WTC11 (cell line): ENCODE results near the gene C2orf49. TPM values are rescaled to one million over a fixed set of nuclear protein-coding genes. Genes with fewer than 3 reads are reported as not detected.

Experiments
- CBFB ChIP-seq: sonication (generic); formaldehyde crosslinking; IDR thresholded peaks from 2 replicates; pipeline ENCODE4 v1.8.1; 2022; ENCODE audit warnings: mild to moderate bottlenecking, low read depth, missing genetic modification reagents
- GABPB1 ChIP-seq: sonication (generic); formaldehyde crosslinking; IDR thresholded peaks from 2 replicates; pipeline ENCODE4 v1.8.1; 2023; ENCODE audit warnings: mild to moderate bottlenecking, missing genetic modification reagents
- NFATC4 ChIP-seq: fragments of 250-450 bp; sonication (Bioruptor Pico); IDR thresholded peaks from 2 replicates; pipeline ENCODE4 v1.9.0; 2021; ENCODE audit warnings: mild to moderate bottlenecking
- NR1H2 ChIP-seq: sonication (generic); formaldehyde crosslinking; IDR thresholded peaks from 2 replicates; pipeline ENCODE4 v1.9.0; 2021; ENCODE audit warnings: mild to moderate bottlenecking, moderate library complexity, missing genetic modification reagents
- PRRX2 ChIP-seq: fragments of 250-450 bp; sonication (Bioruptor Pico); IDR thresholded peaks from 2 replicates; pipeline ENCODE4 v1.8.0; 2021; ENCODE audit warnings: mild to moderate bottlenecking
- RORB ChIP-seq: fragments of 250-450 bp; sonication (Bioruptor Pico); IDR thresholded peaks from 2 replicates; pipeline ENCODE4 v1.9.0; 2021; ENCODE audit warnings: mild to moderate bottlenecking
- ZNF416 ChIP-seq: fragments of 250-450 bp; sonication (Bioruptor Pico); IDR thresholded peaks from 2 replicates; pipeline ENCODE4 v1.9.0; 2021; ENCODE audit warnings: mild to moderate bottlenecking, inconsistent platforms
- total RNA-seq: library from RNA; stranded (reverse); gene quantifications from 3 replicates; pipeline ENCODE4 v1.2.3, GENCODE V29; 2021
- TF ChIP-seq, protein P1 (sequence below): sonication (generic); formaldehyde crosslinking; IDR thresholded peaks from 2 replicates; pipeline ENCODE4 v1.8.0; 2023; ENCODE audit warnings: missing genetic modification reagents
- TF ChIP-seq, protein P2 (sequence below): sonication (generic); formaldehyde crosslinking; IDR thresholded peaks from 2 replicates; pipeline ENCODE4 v1.8.1; 2023; ENCODE audit warnings: mild to moderate bottlenecking, moderate library complexity, missing genetic modification reagents
- TF ChIP-seq, protein P3 (sequence below): fragments of 200-600 bp; IDR thresholded peaks from 2 replicates; pipeline ENCODE4 v1.8.0; 2022; ENCODE audit warnings: antibody characterized with exemption
- TF ChIP-seq, protein P4 (sequence below): sonication (generic); formaldehyde crosslinking; IDR thresholded peaks from 2 replicates; pipeline ENCODE4 v1.8.0; 2022; ENCODE audit warnings: mild to moderate bottlenecking, missing genetic modification reagents
- TF ChIP-seq, protein P5 (sequence below): sonication (generic); formaldehyde crosslinking; IDR thresholded peaks from 2 replicates; pipeline ENCODE4 v1.8.1; 2023; ENCODE audit warnings: mild to moderate bottlenecking, missing genetic modification reagents
- TF ChIP-seq, protein P6 (sequence below): sonication (generic); formaldehyde crosslinking; IDR thresholded peaks from 2 replicates; pipeline ENCODE4 v1.8.1; 2022; ENCODE audit warnings: mild to moderate bottlenecking, missing genetic modification reagents, moderate library complexity, borderline replicate concordance
- TF ChIP-seq, protein P7 (sequence below): fragments of 250-450 bp; sonication (Bioruptor Pico); IDR thresholded peaks from 2 replicates; pipeline ENCODE4 v1.8.0; 2021; ENCODE audit warnings: mild to moderate bottlenecking
- TF ChIP-seq, protein P8 (sequence below): fragments of 250-450 bp; sonication (Bioruptor Pico); IDR thresholded peaks from 2 replicates; pipeline ENCODE4 v1.9.0; 2021; ENCODE audit warnings: mild to moderate bottlenecking
- TF ChIP-seq, protein P9 (sequence below): sonication (generic); formaldehyde crosslinking; IDR thresholded peaks from 2 replicates; pipeline ENCODE4 v1.8.1; 2022; ENCODE audit warnings: low read depth, mild to moderate bottlenecking, moderate library complexity, missing genetic modification reagents, borderline replicate concordance
- TF ChIP-seq, protein P10 (sequence below): fragments of 250-450 bp; sonication (Bioruptor Pico); IDR thresholded peaks from 2 replicates; pipeline ENCODE4 v1.9.0; 2021; ENCODE audit warnings: mild to moderate bottlenecking, borderline replicate concordance
- TF ChIP-seq, protein P11 (sequence below): sonication (generic); formaldehyde crosslinking; IDR thresholded peaks from 2 replicates; pipeline ENCODE4 v1.8.0; 2023; ENCODE audit warnings: mild to moderate bottlenecking, missing genetic modification reagents

Gene C2orf49
- total RNA-seq, 1 experiment from 2014 or later, result 15.9 TPM

DNA sequence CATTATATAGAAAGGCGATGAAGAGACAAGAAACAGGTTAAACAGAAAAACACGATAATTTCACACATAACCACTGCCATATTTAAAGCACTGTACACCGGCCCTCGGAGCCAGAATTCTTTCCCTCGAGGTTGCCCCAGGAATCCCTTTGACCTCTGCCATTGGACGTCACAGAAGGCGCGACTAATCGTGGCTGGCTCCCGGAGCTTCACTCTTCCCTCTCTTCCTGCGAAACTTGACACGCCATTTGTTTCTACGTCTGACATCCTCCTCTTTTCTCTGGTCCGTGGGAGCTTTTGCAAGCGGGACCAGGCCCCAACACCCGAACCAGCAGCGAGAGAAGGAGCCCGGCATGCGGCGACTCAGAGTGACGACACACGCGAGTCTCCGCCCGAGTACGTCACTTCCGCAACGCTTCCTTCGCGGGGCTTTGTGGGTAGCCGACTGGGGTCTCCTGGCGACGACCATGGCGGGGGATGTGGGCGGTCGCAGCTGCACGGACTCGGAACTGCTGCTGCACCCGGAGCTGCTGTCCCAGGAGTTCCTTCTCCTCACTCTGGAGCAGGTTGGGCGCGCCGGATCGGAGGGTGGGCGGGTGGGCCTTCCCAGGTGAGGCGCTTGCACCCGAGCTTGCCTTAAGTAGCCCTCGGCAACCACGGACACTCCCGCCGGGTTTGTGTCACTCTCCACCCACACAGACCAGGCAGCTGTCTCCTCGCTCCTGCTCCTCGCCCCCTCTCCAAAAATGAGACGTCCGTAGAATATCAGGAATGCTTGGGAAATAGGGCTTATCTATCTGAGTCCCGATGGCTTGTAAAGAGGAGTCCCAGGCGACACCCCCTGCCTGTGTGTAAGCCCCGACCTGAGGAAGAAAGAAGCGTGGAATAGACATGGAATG is at the start of gene C2orf49 (continued):
- TF ChIP-seq, protein P1, sequence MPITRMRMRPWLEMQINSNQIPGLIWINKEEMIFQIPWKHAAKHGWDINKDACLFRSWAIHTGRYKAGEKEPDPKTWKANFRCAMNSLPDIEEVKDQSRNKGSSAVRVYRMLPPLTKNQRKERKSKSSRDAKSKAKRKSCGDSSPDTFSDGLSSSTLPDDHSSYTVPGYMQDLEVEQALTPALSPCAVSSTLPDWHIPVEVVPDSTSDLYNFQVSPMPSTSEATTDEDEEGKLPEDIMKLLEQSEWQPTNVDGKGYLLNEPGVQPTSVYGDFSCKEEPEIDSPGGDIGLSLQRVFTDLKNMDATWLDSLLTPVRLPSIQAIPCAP, result no peak
- TF ChIP-seq, protein P2, sequence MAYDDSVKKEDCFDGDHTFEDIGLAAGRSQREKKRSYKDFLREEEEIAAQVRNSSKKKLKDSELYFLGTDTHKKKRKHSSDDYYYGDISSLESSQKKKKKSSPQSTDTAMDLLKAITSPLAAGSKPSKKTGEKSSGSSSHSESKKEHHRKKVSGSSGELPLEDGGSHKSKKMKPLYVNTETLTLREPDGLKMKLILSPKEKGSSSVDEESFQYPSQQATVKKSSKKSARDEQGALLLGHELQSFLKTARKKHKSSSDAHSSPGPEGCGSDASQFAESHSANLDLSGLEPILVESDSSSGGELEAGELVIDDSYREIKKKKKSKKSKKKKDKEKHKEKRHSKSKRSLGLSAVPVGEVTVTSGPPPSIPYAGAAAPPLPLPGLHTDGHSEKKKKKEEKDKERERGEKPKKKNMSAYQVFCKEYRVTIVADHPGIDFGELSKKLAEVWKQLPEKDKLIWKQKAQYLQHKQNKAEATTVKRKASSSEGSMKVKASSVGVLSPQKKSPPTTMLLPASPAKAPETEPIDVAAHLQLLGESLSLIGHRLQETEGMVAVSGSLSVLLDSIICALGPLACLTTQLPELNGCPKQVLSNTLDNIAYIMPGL, result no peak
- TF ChIP-seq, protein P3, sequence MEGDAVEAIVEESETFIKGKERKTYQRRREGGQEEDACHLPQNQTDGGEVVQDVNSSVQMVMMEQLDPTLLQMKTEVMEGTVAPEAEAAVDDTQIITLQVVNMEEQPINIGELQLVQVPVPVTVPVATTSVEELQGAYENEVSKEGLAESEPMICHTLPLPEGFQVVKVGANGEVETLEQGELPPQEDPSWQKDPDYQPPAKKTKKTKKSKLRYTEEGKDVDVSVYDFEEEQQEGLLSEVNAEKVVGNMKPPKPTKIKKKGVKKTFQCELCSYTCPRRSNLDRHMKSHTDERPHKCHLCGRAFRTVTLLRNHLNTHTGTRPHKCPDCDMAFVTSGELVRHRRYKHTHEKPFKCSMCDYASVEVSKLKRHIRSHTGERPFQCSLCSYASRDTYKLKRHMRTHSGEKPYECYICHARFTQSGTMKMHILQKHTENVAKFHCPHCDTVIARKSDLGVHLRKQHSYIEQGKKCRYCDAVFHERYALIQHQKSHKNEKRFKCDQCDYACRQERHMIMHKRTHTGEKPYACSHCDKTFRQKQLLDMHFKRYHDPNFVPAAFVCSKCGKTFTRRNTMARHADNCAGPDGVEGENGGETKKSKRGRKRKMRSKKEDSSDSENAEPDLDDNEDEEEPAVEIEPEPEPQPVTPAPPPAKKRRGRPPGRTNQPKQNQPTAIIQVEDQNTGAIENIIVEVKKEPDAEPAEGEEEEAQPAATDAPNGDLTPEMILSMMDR, result no peak
- TF ChIP-seq, protein P4, sequence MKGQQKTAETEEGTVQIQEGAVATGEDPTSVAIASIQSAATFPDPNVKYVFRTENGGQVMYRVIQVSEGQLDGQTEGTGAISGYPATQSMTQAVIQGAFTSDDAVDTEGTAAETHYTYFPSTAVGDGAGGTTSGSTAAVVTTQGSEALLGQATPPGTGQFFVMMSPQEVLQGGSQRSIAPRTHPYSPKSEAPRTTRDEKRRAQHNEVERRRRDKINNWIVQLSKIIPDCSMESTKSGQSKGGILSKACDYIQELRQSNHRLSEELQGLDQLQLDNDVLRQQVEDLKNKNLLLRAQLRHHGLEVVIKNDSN (CRISPR knock-in tag), result no peak; the same call in 1 of the 2 replicates
- TF ChIP-seq PRRX2 (CRISPR knock-in tag) (no peak), RORB (no peak), GABPB1 (CRISPR knock-in tag) (peak; percentile 92), NR1H2 (CRISPR knock-in tag) (no peak), CBFB (CRISPR knock-in tag) (no peak), ZNF416 (CRISPR knock-in tag) (no peak), NFATC4 (no peak)
- TF ChIP-seq, protein P5, sequence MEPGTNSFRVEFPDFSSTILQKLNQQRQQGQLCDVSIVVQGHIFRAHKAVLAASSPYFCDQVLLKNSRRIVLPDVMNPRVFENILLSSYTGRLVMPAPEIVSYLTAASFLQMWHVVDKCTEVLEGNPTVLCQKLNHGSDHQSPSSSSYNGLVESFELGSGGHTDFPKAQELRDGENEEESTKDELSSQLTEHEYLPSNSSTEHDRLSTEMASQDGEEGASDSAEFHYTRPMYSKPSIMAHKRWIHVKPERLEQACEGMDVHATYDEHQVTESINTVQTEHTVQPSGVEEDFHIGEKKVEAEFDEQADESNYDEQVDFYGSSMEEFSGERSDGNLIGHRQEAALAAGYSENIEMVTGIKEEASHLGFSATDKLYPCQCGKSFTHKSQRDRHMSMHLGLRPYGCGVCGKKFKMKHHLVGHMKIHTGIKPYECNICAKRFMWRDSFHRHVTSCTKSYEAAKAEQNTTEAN, result no peak
- TF ChIP-seq, protein P6, sequence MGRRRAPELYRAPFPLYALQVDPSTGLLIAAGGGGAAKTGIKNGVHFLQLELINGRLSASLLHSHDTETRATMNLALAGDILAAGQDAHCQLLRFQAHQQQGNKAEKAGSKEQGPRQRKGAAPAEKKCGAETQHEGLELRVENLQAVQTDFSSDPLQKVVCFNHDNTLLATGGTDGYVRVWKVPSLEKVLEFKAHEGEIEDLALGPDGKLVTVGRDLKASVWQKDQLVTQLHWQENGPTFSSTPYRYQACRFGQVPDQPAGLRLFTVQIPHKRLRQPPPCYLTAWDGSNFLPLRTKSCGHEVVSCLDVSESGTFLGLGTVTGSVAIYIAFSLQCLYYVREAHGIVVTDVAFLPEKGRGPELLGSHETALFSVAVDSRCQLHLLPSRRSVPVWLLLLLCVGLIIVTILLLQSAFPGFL, result no peak
- TF ChIP-seq, protein P7, sequence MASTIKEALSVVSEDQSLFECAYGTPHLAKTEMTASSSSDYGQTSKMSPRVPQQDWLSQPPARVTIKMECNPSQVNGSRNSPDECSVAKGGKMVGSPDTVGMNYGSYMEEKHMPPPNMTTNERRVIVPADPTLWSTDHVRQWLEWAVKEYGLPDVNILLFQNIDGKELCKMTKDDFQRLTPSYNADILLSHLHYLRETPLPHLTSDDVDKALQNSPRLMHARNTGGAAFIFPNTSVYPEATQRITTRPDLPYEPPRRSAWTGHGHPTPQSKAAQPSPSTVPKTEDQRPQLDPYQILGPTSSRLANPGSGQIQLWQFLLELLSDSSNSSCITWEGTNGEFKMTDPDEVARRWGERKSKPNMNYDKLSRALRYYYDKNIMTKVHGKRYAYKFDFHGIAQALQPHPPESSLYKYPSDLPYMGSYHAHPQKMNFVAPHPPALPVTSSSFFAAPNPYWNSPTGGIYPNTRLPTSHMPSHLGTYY, result no peak
- TF ChIP-seq, protein P8, sequence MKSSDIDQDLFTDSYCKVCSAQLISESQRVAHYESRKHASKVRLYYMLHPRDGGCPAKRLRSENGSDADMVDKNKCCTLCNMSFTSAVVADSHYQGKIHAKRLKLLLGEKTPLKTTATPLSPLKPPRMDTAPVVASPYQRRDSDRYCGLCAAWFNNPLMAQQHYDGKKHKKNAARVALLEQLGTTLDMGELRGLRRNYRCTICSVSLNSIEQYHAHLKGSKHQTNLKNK (CRISPR knock-in tag), result no peak
- TF ChIP-seq, protein P9, sequence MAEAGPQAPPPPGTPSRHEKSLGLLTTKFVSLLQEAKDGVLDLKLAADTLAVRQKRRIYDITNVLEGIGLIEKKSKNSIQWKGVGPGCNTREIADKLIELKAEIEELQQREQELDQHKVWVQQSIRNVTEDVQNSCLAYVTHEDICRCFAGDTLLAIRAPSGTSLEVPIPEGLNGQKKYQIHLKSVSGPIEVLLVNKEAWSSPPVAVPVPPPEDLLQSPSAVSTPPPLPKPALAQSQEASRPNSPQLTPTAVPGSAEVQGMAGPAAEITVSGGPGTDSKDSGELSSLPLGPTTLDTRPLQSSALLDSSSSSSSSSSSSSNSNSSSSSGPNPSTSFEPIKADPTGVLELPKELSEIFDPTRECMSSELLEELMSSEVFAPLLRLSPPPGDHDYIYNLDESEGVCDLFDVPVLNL (CRISPR knock-in tag), result no peak
- TF ChIP-seq, protein P10, sequence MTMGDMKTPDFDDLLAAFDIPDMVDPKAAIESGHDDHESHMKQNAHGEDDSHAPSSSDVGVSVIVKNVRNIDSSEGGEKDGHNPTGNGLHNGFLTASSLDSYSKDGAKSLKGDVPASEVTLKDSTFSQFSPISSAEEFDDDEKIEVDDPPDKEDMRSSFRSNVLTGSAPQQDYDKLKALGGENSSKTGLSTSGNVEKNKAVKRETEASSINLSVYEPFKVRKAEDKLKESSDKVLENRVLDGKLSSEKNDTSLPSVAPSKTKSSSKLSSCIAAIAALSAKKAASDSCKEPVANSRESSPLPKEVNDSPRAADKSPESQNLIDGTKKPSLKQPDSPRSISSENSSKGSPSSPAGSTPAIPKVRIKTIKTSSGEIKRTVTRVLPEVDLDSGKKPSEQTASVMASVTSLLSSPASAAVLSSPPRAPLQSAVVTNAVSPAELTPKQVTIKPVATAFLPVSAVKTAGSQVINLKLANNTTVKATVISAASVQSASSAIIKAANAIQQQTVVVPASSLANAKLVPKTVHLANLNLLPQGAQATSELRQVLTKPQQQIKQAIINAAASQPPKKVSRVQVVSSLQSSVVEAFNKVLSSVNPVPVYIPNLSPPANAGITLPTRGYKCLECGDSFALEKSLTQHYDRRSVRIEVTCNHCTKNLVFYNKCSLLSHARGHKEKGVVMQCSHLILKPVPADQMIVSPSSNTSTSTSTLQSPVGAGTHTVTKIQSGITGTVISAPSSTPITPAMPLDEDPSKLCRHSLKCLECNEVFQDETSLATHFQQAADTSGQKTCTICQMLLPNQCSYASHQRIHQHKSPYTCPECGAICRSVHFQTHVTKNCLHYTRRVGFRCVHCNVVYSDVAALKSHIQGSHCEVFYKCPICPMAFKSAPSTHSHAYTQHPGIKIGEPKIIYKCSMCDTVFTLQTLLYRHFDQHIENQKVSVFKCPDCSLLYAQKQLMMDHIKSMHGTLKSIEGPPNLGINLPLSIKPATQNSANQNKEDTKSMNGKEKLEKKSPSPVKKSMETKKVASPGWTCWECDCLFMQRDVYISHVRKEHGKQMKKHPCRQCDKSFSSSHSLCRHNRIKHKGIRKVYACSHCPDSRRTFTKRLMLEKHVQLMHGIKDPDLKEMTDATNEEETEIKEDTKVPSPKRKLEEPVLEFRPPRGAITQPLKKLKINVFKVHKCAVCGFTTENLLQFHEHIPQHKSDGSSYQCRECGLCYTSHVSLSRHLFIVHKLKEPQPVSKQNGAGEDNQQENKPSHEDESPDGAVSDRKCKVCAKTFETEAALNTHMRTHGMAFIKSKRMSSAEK (CRISPR knock-in tag), result no peak
- TF ChIP-seq, protein P11, sequence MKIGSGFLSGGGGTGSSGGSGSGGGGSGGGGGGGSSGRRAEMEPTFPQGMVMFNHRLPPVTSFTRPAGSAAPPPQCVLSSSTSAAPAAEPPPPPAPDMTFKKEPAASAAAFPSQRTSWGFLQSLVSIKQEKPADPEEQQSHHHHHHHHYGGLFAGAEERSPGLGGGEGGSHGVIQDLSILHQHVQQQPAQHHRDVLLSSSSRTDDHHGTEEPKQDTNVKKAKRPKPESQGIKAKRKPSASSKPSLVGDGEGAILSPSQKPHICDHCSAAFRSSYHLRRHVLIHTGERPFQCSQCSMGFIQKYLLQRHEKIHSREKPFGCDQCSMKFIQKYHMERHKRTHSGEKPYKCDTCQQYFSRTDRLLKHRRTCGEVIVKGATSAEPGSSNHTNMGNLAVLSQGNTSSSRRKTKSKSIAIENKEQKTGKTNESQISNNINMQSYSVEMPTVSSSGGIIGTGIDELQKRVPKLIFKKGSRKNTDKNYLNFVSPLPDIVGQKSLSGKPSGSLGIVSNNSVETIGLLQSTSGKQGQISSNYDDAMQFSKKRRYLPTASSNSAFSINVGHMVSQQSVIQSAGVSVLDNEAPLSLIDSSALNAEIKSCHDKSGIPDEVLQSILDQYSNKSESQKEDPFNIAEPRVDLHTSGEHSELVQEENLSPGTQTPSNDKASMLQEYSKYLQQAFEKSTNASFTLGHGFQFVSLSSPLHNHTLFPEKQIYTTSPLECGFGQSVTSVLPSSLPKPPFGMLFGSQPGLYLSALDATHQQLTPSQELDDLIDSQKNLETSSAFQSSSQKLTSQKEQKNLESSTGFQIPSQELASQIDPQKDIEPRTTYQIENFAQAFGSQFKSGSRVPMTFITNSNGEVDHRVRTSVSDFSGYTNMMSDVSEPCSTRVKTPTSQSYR (CRISPR knock-in tag), result no peak
